WTC11 (cell line): Measurements from ENCODE around the gene SOWAHA.
"Not testable (repeated sequence)": the region's sequence is repeated elsewhere in the genome, so short reads cannot be mapped to it uniquely, and the experiment has no call there.

Source experiments
- ATF2 ChIP-seq: sonication (generic); formaldehyde crosslinking; IDR thresholded peaks from 2 replicates; pipeline ENCODE4 v1.8.1; 2022; ENCODE audit warnings: low read depth, missing genetic modification reagents, borderline replicate concordance
- ATF6 ChIP-seq: sonication (generic); formaldehyde crosslinking; IDR thresholded peaks from 2 replicates; pipeline ENCODE4 v1.8.1; 2023; ENCODE audit warnings: mild to moderate bottlenecking, missing genetic modification reagents
- CTCF ChIP-seq: fragments of 200-600 bp; IDR thresholded peaks from 2 replicates; pipeline ENCODE4 v1.8.0; 2022; ENCODE audit warnings: antibody characterized with exemption
- HMGXB4 ChIP-seq: sonication (generic); formaldehyde crosslinking; IDR thresholded peaks from 2 replicates; pipeline ENCODE4 v1.8.1; 2023; ENCODE audit warnings: mild to moderate bottlenecking, moderate library complexity, missing genetic modification reagents
- JAZF1 ChIP-seq: fragments of 250-450 bp; sonication (Bioruptor Pico); IDR thresholded peaks from 2 replicates; pipeline ENCODE4 v1.9.0; 2021; ENCODE audit warnings: moderate library complexity, mild to moderate bottlenecking, inconsistent platforms
- MLX ChIP-seq: sonication (generic); formaldehyde crosslinking; IDR thresholded peaks from 2 replicates; pipeline ENCODE4 v1.8.1; 2023; ENCODE audit warnings: mild to moderate bottlenecking, missing genetic modification reagents, moderate library complexity
- NR2C2 ChIP-seq: sonication (generic); formaldehyde crosslinking; IDR thresholded peaks from 2 replicates; pipeline ENCODE4 v1.8.0; 2022; ENCODE audit warnings: mild to moderate bottlenecking, missing genetic modification reagents
- SMAD3 ChIP-seq: sonication (generic); formaldehyde crosslinking; IDR thresholded peaks from 2 replicates; pipeline ENCODE4 v1.8.0; 2022; ENCODE audit warnings: missing genetic modification reagents, mild to moderate bottlenecking, borderline replicate concordance
- TCF7 ChIP-seq: sonication (generic); formaldehyde crosslinking; IDR thresholded peaks from 2 replicates; pipeline ENCODE4 v1.8.0; 2022; ENCODE audit warnings: mild to moderate bottlenecking, low read depth, missing genetic modification reagents, moderate library complexity
- ZNF263 ChIP-seq: sonication (generic); formaldehyde crosslinking; IDR thresholded peaks from 2 replicates; pipeline ENCODE4 v1.8.1; 2022; ENCODE audit warnings: low read depth, mild to moderate bottlenecking, moderate library complexity, missing genetic modification reagents
- ZNF532 ChIP-seq: fragments of 250-450 bp; sonication (Bioruptor Pico); IDR thresholded peaks from 2 replicates; pipeline ENCODE4 v1.9.0; 2021; ENCODE audit warnings: mild to moderate bottlenecking, borderline replicate concordance

GRCh38 chr5:132802685-132803066, 10.4 kb upstream of the SOWAHA start:
- not testable (repeated sequence) for TF ChIP-seq ZNF263 (CRISPR knock-in tag); NR2C2; CTCF; ZNF532 (CRISPR knock-in tag); TCF7 (CRISPR knock-in tag); HMGXB4 (CRISPR knock-in tag); JAZF1; ATF2 (CRISPR knock-in tag); ATF6 (CRISPR knock-in tag); MLX (CRISPR knock-in tag); SMAD3 (CRISPR knock-in tag)
